Measurements from ENCODE around the gene MED26.
"Not testable (repeated sequence)": the region's sequence is repeated elsewhere in the genome, so short reads cannot be mapped to it uniquely, and the experiment has no call there.

Gene MED26

GRCh38 chr19:16571822-16572331 is 56.1 kb downstream of the MED26 start:
- no peak for FAIRE-seq

- no peak for FAIRE-seq
Observed at GRCh38 chr19:16571283-16571682, 56.7 kb downstream of the MED26 start.

- no peak for FAIRE-seq
Observed at GRCh38 chr19:16569609-16570320, 58.2 kb downstream of the MED26 start.

- no peak for FAIRE-seq
Observed at GRCh38 chr19:16566702-16567101, 61.3 kb downstream of the MED26 start.

- FAIRE-seq = no peak
Observed at GRCh38 chr19:16566161-16566560, 61.8 kb downstream of the MED26 start.

GRCh38 chr19:16564842-16565241 is 63.2 kb downstream of the MED26 start:
- no peak for FAIRE-seq

- no peak for FAIRE-seq
Observed at GRCh38 chr19:16562608-16563025, 65.4 kb downstream of the MED26 start.

- FAIRE-seq = no peak
Observed at GRCh38 chr19:16561382-16561781, 66.6 kb downstream of the MED26 start.

GRCh38 chr19:16559780-16560276 is 68.2 kb downstream of the MED26 start:
- FAIRE-seq = no peak

GRCh38 chr19:16554776-16555175 is 73.2 kb downstream of the MED26 start:
- FAIRE-seq = no peak

GRCh38 chr19:16551902-16552301 is 76.1 kb downstream of the MED26 start:
- FAIRE-seq = not testable (repeated sequence)

- no peak for FAIRE-seq
Observed at GRCh38 chr19:16548956-16549355, 79.0 kb downstream of the MED26 start.

GRCh38 chr19:16544473-16545231 is 83.4 kb downstream of the MED26 start:
- no peak for FAIRE-seq

GRCh38 chr19:16543734-16544133 is 84.3 kb downstream of the MED26 start:
- FAIRE-seq = not testable (repeated sequence)

GRCh38 chr19:16542910-16543472 is 85.0 kb downstream of the MED26 start:
- no peak for FAIRE-seq

GRCh38 chr19:16542045-16542909 is 85.7 kb downstream of the MED26 start, which contains the start of gene CHERP:
Gene CHERP (minus strand): TSS chr19:16542437. CDS start chr19:16542378, 59 bp downstream.
- FAIRE-seq = no peak

- FAIRE-seq = no peak
Observed at GRCh38 chr19:16541526-16542044, 86.4 kb downstream of the MED26 start.

- no peak for FAIRE-seq
Observed at GRCh38 chr19:16540948-16541347, 87.1 kb downstream of the MED26 start.

GRCh38 chr19:16537111-16537510 is 90.9 kb downstream of the MED26 start:
- no peak for FAIRE-seq

- FAIRE-seq = no peak
Observed at GRCh38 chr19:16536130-16536529, 91.9 kb downstream of the MED26 start.

GRCh38 chr19:16535381-16535780 is 92.6 kb downstream of the MED26 start:
- FAIRE-seq = no peak

Measured in islet of Langerhans (tissue), 1 donor.